IMR-90 (cell line): ENCODE measurements around the gene TANGO2. TPM values are rescaled to one million over a fixed set of nuclear protein-coding genes. Genes with fewer than 3 reads are reported as not detected.

Experiments
- ATAC-seq: fragments of 200-7000 bp; cut with Tn5 transposase; 2 replicates; pipeline ENCODE4 v1.9.1; 2020; ENCODE audit warnings: low read depth, mild to moderate bottlenecking, moderate library complexity
- BruUV-seq: library from RNA; stranded (reverse); fragments of 400-500 nt; replicated peaks from 2 replicates; lab custom pipeline; 2021; lab: Mats Ljungman, UMichigan
- CTCF ChIA-PET: fragments of 300-600 bp; formaldehyde crosslinking; extraction: SDS; loops from one replicate; lab custom pipeline; 2021; ENCODE audit warnings: antibody characterized with exemption; lab: Yijun Ruan, JAX
- POLR2A ChIA-PET: fragments of 300-600 bp; sonication (Branson Sonifier 250); formaldehyde crosslinking; loops from one replicate; lab custom pipeline; 2022; ENCODE audit warnings: antibody characterized with exemption; ENCODE audit not compliant: unreplicated experiment; lab: Charles Lee
- DNase-seq: peaks from one replicate; pipeline ENCODE4 v3.0.0; 2013
- H2AFZ ChIP-seq: replicated peaks from 2 replicates; pipeline ENCODE3; 2013; ENCODE audit warnings: low read length, mild to moderate bottlenecking; ENCODE audit not compliant: poor library complexity
- H2AK5ac ChIP-seq: 2 replicates; pipeline ENCODE4 v1.6.1; 2013; ENCODE audit warnings: low read depth, low read length, inconsistent platforms
- H2AK9ac ChIP-seq: replicated peaks from 2 replicates; pipeline ENCODE3; 2013; ENCODE audit warnings: mild to moderate bottlenecking, low read depth, low read length, moderate library complexity; ENCODE audit not compliant: poor library complexity
- H2BK120ac ChIP-seq: 2 replicates; pipeline ENCODE4 v1.6.1; 2013; ENCODE audit warnings: low read depth, low read length, inconsistent platforms
- H2BK15ac ChIP-seq: 3 replicates; pipeline ENCODE4 v1.6.1; 2013; ENCODE audit warnings: low read depth, low read length, inconsistent platforms
- H2BK20ac ChIP-seq: 2 replicates; pipeline ENCODE4 v1.6.1; 2013; ENCODE audit warnings: low read depth, mild to moderate bottlenecking, inconsistent platforms, low read length, moderate library complexity
- H2BK5ac ChIP-seq: 2 replicates; pipeline ENCODE4 v1.6.1; 2013; ENCODE audit warnings: mild to moderate bottlenecking, low read depth, low read length, inconsistent platforms; ENCODE audit not compliant: poor library complexity, severe bottlenecking
- H3K14ac ChIP-seq: replicated peaks from 2 replicates; pipeline ENCODE4 v1.6.1; 2013; ENCODE audit warnings: low read depth, low read length, inconsistent platforms
- H3K18ac ChIP-seq: 2 replicates; pipeline ENCODE4 v1.6.1; 2013; ENCODE audit warnings: low read depth, low read length, control low read depth
- H3K23ac ChIP-seq: 2 replicates; pipeline ENCODE4 v1.6.1; 2013; ENCODE audit warnings: low read depth, low read length, inconsistent platforms
- H3K27ac ChIP-seq: 2 replicates; pipeline ENCODE4 v1.5.1; 2013; ENCODE audit warnings: mild to moderate bottlenecking, control low read depth, low read length; ENCODE audit not compliant: insufficient read depth
- H3K27me3 ChIP-seq: 2 replicates; pipeline ENCODE4 v1.6.1; 2013; ENCODE audit warnings: low read length; ENCODE audit not compliant: control insufficient read depth, insufficient read depth
- H3K36me3 ChIP-seq: 2 replicates; pipeline ENCODE4 v1.6.1; 2013; ENCODE audit warnings: low read length, mixed read lengths; ENCODE audit not compliant: control insufficient read depth, insufficient read depth
- H3K4ac ChIP-seq: 2 replicates; pipeline ENCODE4 v1.6.1; 2013; ENCODE audit warnings: low read depth, low read length, inconsistent platforms
- H3K4me1 ChIP-seq: 2 replicates; pipeline ENCODE4 v1.6.1; 2013; ENCODE audit warnings: low read length, mixed read lengths; ENCODE audit not compliant: control insufficient read depth, insufficient read depth
- H3K4me2 ChIP-seq: 2 replicates; pipeline ENCODE4 v1.6.1; 2013; ENCODE audit warnings: low read depth, mild to moderate bottlenecking, control low read depth, low read length, moderate library complexity
- H3K4me3 ChIP-seq: 2 replicates; pipeline ENCODE4 v1.5.1; 2013; ENCODE audit warnings: low read depth, mild to moderate bottlenecking, control low read depth, low read length, moderate library complexity; ENCODE audit not compliant: insufficient read depth
- H3K56ac ChIP-seq: 2 replicates; pipeline ENCODE4 v1.6.1; 2013; ENCODE audit warnings: low read length, inconsistent platforms; ENCODE audit not compliant: insufficient read depth; ENCODE audit errors: extremely low read depth
- H3K79me1 ChIP-seq, 2 experiments: 2 replicates each; pipeline ENCODE4 v1.6.1; 2013; ENCODE audit warnings: low read length in 2 of 2, inconsistent platforms in 1 of 2, low read depth in 1 of 2
- H3K9ac ChIP-seq: 2 replicates; pipeline ENCODE4 v1.6.1; 2013; ENCODE audit warnings: low read depth, low read length, control low read depth
- H3K9me1 ChIP-seq: 2 replicates; pipeline ENCODE4 v1.6.1; 2013; ENCODE audit warnings: low read length, inconsistent platforms; ENCODE audit not compliant: insufficient read depth
- H3K9me3 ChIP-seq: 2 replicates; pipeline ENCODE4 v1.6.1; 2013; ENCODE audit warnings: low read length; ENCODE audit not compliant: control insufficient read depth, insufficient read depth
- H4K20me1 ChIP-seq: 2 replicates; pipeline ENCODE4 v1.6.1; 2013; ENCODE audit warnings: low read length, inconsistent platforms; ENCODE audit not compliant: insufficient read depth
- H4K5ac ChIP-seq: 2 replicates; pipeline ENCODE4 v1.6.1; 2013; ENCODE audit warnings: mild to moderate bottlenecking, low read depth, low read length, control low read depth
- H4K8ac ChIP-seq, 2 experiments: 2 replicates each; pipeline ENCODE4 v1.6.1; 2013; ENCODE audit warnings: low read depth in 2 of 2, low read length in 2 of 2, control low read depth in 1 of 2, inconsistent platforms in 1 of 2
- H4K91ac ChIP-seq: 2 replicates; pipeline ENCODE4 v1.6.1; 2013; ENCODE audit warnings: low read depth, low read length, inconsistent platforms; ENCODE audit not compliant: insufficient read depth
- CTCF ChIP-seq: conservative IDR thresholded peaks from 2 replicates; pipeline ENCODE4 v1.5.1; 2012; ENCODE audit warnings: mild to moderate bottlenecking, low read depth, low read length, improper control_type of control experiment
- FOS ChIP-seq: fragments of 150-350 bp; IDR thresholded peaks from 2 replicates; pipeline ENCODE4 v1.6.1; 2016; ENCODE audit warnings: low read depth, low read length
- MAFK ChIP-seq: IDR thresholded peaks from 2 replicates; pipeline ENCODE4 v1.6.1; 2012; ENCODE audit warnings: low read depth, low read length, improper control_type of control experiment
- RAD21 ChIP-seq: IDR thresholded peaks from 2 replicates; pipeline ENCODE4 v1.6.1; 2012; ENCODE audit warnings: low read length, improper control_type of control experiment
- SMC3 ChIP-seq: fragments of 150-350 bp; IDR thresholded peaks from 2 replicates; pipeline ENCODE4 v1.6.1; 2016; ENCODE audit warnings: low read depth, mild to moderate bottlenecking, antibody characterized with exemption, low read length, moderate library complexity
- WGBS, 2 experiments: methylation state at CpG; one replicate each; pipeline versions ENCODE4 v1.1.5 to v1.1.7; 2013; ENCODE audit warnings: missing lambda C conversion rate in 2 of 2; ENCODE audit not compliant: insufficient read length in 1 of 2; ENCODE audit errors: extremely low coverage in 2 of 2; 5-methylcytosine and 5-hydroxymethylcytosine counted together
- dilution Hi-C: fragments of 300-500 bp; cut with HindIII; formaldehyde crosslinking; loops from one replicate; pipeline ENCODE4 v1.14.3; 2018; ENCODE audit warnings: low sequenced_read_pairs; ENCODE audit not compliant: unreplicated experiment
- in situ Hi-C: fragments of 300-500 bp; cut with MboI; formaldehyde crosslinking; loops from 3 replicates; pipeline ENCODE4 v1.14.3; 2019; ENCODE audit warnings: low sequenced_read_pairs, inconsistent platforms, mixed read lengths
- intact Hi-C: fragments of 100-400 bp; cut with micrococcal nuclease; formaldehyde crosslinking; loops from 2 replicates; pipeline ENCODE4 v1.10.0; 2022
- polyA plus RNA-seq, 3 experiments: library from polyadenylated mRNA; depleted of rRNA; stranded (reverse); fragments of >200 nt; gene quantifications; 2 replicates each; pipeline ENCODE4 v1.2.3, GENCODE V29; 2012; ENCODE audit warnings: low replicate concordance in 1 of 3
- total RNA-seq: library from RNA; depleted of rRNA; stranded (reverse); fragments of >200 nt; gene quantifications from 2 replicates; pipeline ENCODE4 v1.2.3, GENCODE V29; 2012

The TANGO2 gene
- total and polyA plus RNA-seq, 2 of the 4 experiments (the other 2 are of a cell fraction) = 45.1 to 75.1 TPM

- no TSS peak for BruUV-seq
- intact Hi-C loops = no loop called here
- CTCF ChIA-PET = no interaction called here
These were observed 4.8 kb upstream of the TANGO2 start for GRCh38 chr22:20015971-20016733.

More at GRCh38 chr22:20015971-20016733, 4.8 kb upstream of the TANGO2 start:
- POLR2A ChIA-PET = no interaction called here
- H3K4me1 ChIP-seq = peaks cover 5% of the 10 kb centered on the region
- no peak overlapping the region for H4K5ac ChIP-seq
- H3K27ac ChIP-seq = no peak overlapping the region
- no peak overlapping the region for H4K8ac ChIP-seq
- H3K4ac ChIP-seq = no peak overlapping the region
- TF ChIP-seq CTCF (no peak), FOS (no peak), SMC3 (no peak), RAD21 (no peak), MAFK (no peak)
- no peak overlapping the region for H3K56ac ChIP-seq
- no peak overlapping the region for H4K91ac ChIP-seq
- H3K27me3 ChIP-seq = peaks cover 29% of the 10 kb centered on the region
- H4K20me1 ChIP-seq = no peaks in the 10 kb centered on the region
- no peak overlapping the region for H2BK120ac ChIP-seq
- H3K18ac ChIP-seq = no peak overlapping the region
- H3K9me1 ChIP-seq = peaks cover 10% of the 10 kb centered on the region
- peak overlapping the region; percentile 79 for H3K4me2 ChIP-seq
- no peak for DNase-seq
- H2AK5ac ChIP-seq = no peak overlapping the region
- H3K23ac ChIP-seq = no peak overlapping the region
- no peak overlapping the region for H2BK20ac ChIP-seq
- no peaks in the 10 kb centered on the region for H3K36me3 ChIP-seq
- no peak overlapping the region; the same call in 1 of the 2 replicates for H3K14ac ChIP-seq
- in situ Hi-C loops = no loop called here
- ATAC-seq = no peak
- peaks cover 0 to 7% of the 10 kb centered on the region in 2 experiments; a peak in 2 of 4 replicates for H3K79me1 ChIP-seq
- dilution Hi-C loops = no loop called here
- H2AK9ac ChIP-seq = peak overlapping the region; percentile 53
- H2AFZ ChIP-seq = peak overlapping the region; percentile 95
- H3K9ac ChIP-seq = no peak overlapping the region
- H2BK5ac ChIP-seq = no peak overlapping the region
- H3K4me3 ChIP-seq = peak overlapping the region; percentile 57
- no peaks in the 10 kb centered on the region for H3K9me3 ChIP-seq
- H2BK15ac ChIP-seq = no peak overlapping the region
- 3% methylated on average over 39 of the region's 101 CpGs; no CpG with 5 or more reads in 1 of the 2 experiments for WGBS, 2 experiments
